PFSK-1 (cell line): ENCODE measurements around the gene IFNL2.

Source experiments
- FOXP2 ChIP-seq: optimal IDR thresholded peaks from 2 replicates; pipeline ENCODE3; 2011; ENCODE audit warnings: borderline replicate concordance, control low read depth, inconsistent platforms; ENCODE audit not compliant: insufficient read depth; ENCODE audit errors: extremely low read length, extremely low read depth
- POLR2AphosphoS5 ChIP-seq: IDR thresholded peaks from 2 replicates; pipeline ENCODE4 v1.6.1; 2012; ENCODE audit warnings: low read depth, mild to moderate bottlenecking, control low read depth, low read length, moderate library complexity
- REST ChIP-seq, 2 experiments: IDR thresholded peaks; 2 replicates each; pipeline versions ENCODE4 v1.6.1 to v1.8.0; 2011 to 2012; ENCODE audit warnings: low read depth in 2 of 2, low read length in 2 of 2, control low read depth in 1 of 2, inconsistent platforms in 1 of 2, mild to moderate bottlenecking in 1 of 2, moderate library complexity in 1 of 2; ENCODE audit not compliant: insufficient read depth in 1 of 2
- SIN3A ChIP-seq: IDR thresholded peaks from 2 replicates; pipeline ENCODE4 v1.6.1; 2012; ENCODE audit warnings: mild to moderate bottlenecking, low read length, moderate library complexity, borderline replicate concordance; ENCODE audit not compliant: insufficient read depth
- TAF1 ChIP-seq: IDR thresholded peaks from 2 replicates; pipeline ENCODE4 v1.6.1; 2012; ENCODE audit warnings: low read length, control low read depth, borderline replicate concordance; ENCODE audit not compliant: insufficient read depth

IFNL2 gene

GRCh38 chr19:39261704-39262103 lies 6.5 kb upstream of the IFNL2 start:
- TF ChIP-seq SIN3A: no peak
- no peak for TF ChIP-seq TAF1
- no peak for TF ChIP-seq POLR2AphosphoS5
- TF ChIP-seq REST (IDR thresholded peaks at IDR 0.05; ENCODE audit: insufficient read depth in 1 of 2, low read depth in 2 of 2, low read length in 2 of 2): no peak
- TF ChIP-seq FOXP2: no peak

DNA sequence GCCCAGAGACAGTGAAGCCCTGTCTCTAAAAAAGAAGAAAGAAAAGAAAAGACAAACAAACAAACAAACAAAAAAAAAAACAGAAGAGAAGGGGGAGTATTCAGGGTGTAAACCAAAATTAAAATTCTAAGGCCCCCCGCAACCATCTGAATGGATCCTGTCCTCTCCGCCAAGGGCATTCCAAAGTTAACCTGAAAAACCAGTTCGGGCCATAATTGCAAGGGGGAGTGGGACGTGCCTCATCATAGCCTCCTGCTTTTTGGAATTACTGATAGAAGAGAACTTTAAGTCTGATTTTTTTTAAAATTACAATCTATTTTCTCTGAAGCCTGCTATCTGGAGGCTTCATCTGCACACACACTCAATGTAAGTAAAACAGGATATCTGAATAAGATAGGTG lies 5.7 kb upstream of the IFNL2 start:
- no peak for TF ChIP-seq TAF1
- no peak for TF ChIP-seq SIN3A
- no peak for TF ChIP-seq FOXP2

DNA sequence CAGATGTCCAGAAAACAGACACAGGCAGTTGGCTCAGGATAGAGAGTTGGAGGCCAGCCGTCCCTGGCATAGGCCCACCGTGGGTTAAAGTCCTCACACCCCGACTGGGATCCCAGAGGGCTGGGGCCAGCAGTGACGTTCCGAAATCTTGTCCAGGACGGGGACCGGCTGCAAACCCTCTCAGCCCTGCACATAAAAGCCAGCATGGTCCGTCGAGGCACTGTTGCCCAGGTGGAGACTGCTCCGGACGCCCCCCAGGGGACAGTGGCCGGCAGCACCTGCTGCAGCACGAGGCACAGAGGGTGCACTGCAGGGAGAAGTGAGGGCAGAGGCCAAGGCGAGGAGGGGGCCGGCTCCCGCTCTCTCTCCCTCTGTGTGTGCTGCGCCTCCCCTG lies 4.3 kb upstream of the IFNL2 start:
- no peak for TF ChIP-seq SIN3A
- TF ChIP-seq REST (IDR thresholded peaks at IDR 0.05; ENCODE audit: insufficient read depth in 1 of 2, low read depth in 2 of 2, low read length in 2 of 2): no peak
- TF ChIP-seq TAF1: no peak
- no peak for TF ChIP-seq FOXP2
- TF ChIP-seq POLR2AphosphoS5: no peak

- TF ChIP-seq TAF1: no peak
- no peak for TF ChIP-seq SIN3A
- TF ChIP-seq REST (IDR thresholded peaks at IDR 0.05; ENCODE audit: insufficient read depth in 1 of 2, low read depth in 2 of 2, low read length in 2 of 2): no peak
- TF ChIP-seq FOXP2: no peak
- TF ChIP-seq POLR2AphosphoS5: no peak
Measured at GRCh38 chr19:39264306-39265290, 3.6 kb upstream of the IFNL2 start.

DNA sequence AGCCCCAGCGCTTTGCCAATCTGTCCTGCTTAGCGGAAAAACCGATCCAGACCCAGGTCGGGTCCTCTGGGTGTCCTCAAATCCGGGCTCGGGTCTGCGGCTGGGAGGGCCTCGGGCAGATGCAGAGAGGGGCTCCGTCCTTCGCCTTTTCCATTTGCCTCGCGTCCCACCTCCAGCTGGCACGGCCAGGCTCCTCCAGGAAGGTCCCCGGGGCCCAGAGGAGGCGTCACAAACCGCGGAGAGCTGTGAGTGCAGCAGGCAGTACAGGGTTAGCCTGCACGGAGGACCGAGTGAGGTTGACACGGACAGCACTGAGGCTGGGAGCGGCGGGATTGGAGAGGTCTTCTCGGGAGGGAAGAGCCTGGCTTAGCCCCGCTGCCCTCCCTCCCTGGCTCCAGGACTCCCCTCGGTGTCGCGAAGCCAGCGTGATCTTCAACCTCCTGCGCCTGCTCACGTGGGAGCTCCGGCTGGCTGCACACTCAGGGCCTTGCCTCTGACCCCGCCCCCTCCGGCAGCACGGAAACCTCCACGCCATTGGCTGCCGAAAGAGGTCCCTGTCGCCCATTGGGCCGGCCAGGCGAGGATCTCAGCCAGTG lies 2.8 kb upstream of the IFNL2 start:
- TF ChIP-seq POLR2AphosphoS5 (no peak), TAF1 (no peak), SIN3A (no peak), FOXP2 (no peak), REST (IDR thresholded peaks at IDR 0.05; ENCODE audit: insufficient read depth in 1 of 2, low read depth in 2 of 2, low read length in 2 of 2) (no peak)
